Astrocyte (in vitro differentiated cells and primary cell): ENCODE measurements around the gene LCK.

Source experiments
- EZH2 ChIP-seq: IDR thresholded peaks from 2 replicates; pipeline ENCODE4 v1.6.1; 2012; ENCODE audit warnings: mild to moderate bottlenecking, low read length, inconsistent platforms; ENCODE audit not compliant: insufficient read depth
- TF ChIP-seq, protein P1 (sequence below): IDR thresholded peaks from 2 replicates; pipeline ENCODE4 v1.5.1; 2011; ENCODE audit warnings: low read depth, mild to moderate bottlenecking, inconsistent platforms, low read length, moderate library complexity; ENCODE audit not compliant: insufficient read depth

DNA sequence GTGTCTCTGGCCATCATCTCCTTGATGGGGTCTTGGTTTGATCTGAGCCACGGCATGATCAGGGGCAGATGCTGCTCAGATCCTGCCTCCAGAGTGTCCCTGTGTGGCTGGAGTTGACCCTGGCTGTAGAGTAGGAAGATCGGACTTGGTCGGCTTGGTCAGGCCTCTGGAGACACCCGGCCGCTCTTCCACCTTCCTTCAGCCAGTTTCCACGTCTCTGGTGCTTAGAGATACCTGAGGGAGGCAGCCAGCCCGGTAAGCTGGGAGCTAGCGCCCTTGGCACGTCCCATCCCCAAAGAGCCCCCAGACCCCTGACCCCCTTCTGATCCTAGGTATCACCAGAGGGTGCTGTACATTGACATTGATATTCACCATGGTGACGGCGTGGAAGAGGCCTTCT is 76.1 kb downstream of the LCK start:
- TF ChIP-seq, protein P1, sequence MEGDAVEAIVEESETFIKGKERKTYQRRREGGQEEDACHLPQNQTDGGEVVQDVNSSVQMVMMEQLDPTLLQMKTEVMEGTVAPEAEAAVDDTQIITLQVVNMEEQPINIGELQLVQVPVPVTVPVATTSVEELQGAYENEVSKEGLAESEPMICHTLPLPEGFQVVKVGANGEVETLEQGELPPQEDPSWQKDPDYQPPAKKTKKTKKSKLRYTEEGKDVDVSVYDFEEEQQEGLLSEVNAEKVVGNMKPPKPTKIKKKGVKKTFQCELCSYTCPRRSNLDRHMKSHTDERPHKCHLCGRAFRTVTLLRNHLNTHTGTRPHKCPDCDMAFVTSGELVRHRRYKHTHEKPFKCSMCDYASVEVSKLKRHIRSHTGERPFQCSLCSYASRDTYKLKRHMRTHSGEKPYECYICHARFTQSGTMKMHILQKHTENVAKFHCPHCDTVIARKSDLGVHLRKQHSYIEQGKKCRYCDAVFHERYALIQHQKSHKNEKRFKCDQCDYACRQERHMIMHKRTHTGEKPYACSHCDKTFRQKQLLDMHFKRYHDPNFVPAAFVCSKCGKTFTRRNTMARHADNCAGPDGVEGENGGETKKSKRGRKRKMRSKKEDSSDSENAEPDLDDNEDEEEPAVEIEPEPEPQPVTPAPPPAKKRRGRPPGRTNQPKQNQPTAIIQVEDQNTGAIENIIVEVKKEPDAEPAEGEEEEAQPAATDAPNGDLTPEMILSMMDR, result no peak
- TF ChIP-seq EZH2, result no peak
